ENCODE measurements around the gene HAO2.

Gene HAO2

GRCh38 chr1:119430486-119430885 lies 61.9 kb downstream of the HAO2 start:
- no peak overlapping the region for H3K27ac ChIP-seq (ENCODE audit: low read depth, low read length, severe bottlenecking)
- no peaks in the 10 kb centered on the region for H3K4me1 ChIP-seq (ENCODE audit: control insufficient read depth, insufficient read depth, low read length, poor library complexity, severe bottlenecking)
- 100% methylated on average over 1 of the region's 2 CpGs; no CpG with 5 or more reads in 1 of the 2 experiments for WGBS, 2 experiments (ENCODE audit: insufficient coverage in 2 of 2)
- no peaks in the 10 kb centered on the region for H3K9me3 ChIP-seq (ENCODE audit: control insufficient read depth, low read length)
- no peaks in the 10 kb centered on the region for H3K36me3 ChIP-seq (ENCODE audit: control insufficient read depth, insufficient read depth, low read length)
- no peak overlapping the region for H3K4me3 ChIP-seq (ENCODE audit: extremely low read depth, insufficient read depth, low read length, poor library complexity, severe bottlenecking)

- Histone ChIP-seq H3K27ac (ENCODE audit: low read depth, low read length, severe bottlenecking) (no peak overlapping the region), H3K4me1 (ENCODE audit: control insufficient read depth, insufficient read depth, low read length, poor library complexity, severe bottlenecking) (no peaks in the 10 kb centered on the region), H3K4me3 (ENCODE audit: extremely low read depth, insufficient read depth, low read length, poor library complexity, severe bottlenecking) (no peak overlapping the region), H3K36me3 (ENCODE audit: control insufficient read depth, insufficient read depth, low read length) (no peaks in the 10 kb centered on the region), H3K9me3 (ENCODE audit: control insufficient read depth, low read length) (no peaks in the 10 kb centered on the region)
- 71 to 81% methylated on average over 2 to 3 of the region's 3 CpGs for WGBS, 2 experiments (ENCODE audit: insufficient coverage in 2 of 2)
Observed at GRCh38 chr1:119431836-119432235, 63.3 kb downstream of the HAO2 start.

GRCh38 chr1:119435052-119435451 lies 66.5 kb downstream of the HAO2 start:
- no peaks in the 10 kb centered on the region for H3K4me1 ChIP-seq (ENCODE audit: control insufficient read depth, insufficient read depth, low read length, poor library complexity, severe bottlenecking)
- no peak overlapping the region for H3K4me3 ChIP-seq (ENCODE audit: extremely low read depth, insufficient read depth, low read length, poor library complexity, severe bottlenecking)
- 100% methylated on average over 1 of the region's 3 CpGs; no CpG with 5 or more reads in 1 of the 2 experiments for WGBS, 2 experiments (ENCODE audit: insufficient coverage in 2 of 2)
- H3K27ac ChIP-seq (ENCODE audit: low read depth, low read length, severe bottlenecking): no peak overlapping the region
- H3K36me3 ChIP-seq (ENCODE audit: control insufficient read depth, insufficient read depth, low read length): no peaks in the 10 kb centered on the region
- H3K9me3 ChIP-seq (ENCODE audit: control insufficient read depth, low read length): no peaks in the 10 kb centered on the region

GRCh38 chr1:119438761-119439160 lies 70.2 kb downstream of the HAO2 start:
- no peaks in the 10 kb centered on the region for H3K9me3 ChIP-seq (ENCODE audit: control insufficient read depth, low read length)
- H3K36me3 ChIP-seq (ENCODE audit: control insufficient read depth, insufficient read depth, low read length): no peaks in the 10 kb centered on the region
- no peaks in the 10 kb centered on the region for H3K4me1 ChIP-seq (ENCODE audit: control insufficient read depth, insufficient read depth, low read length, poor library complexity, severe bottlenecking)
- no peak overlapping the region for H3K4me3 ChIP-seq (ENCODE audit: extremely low read depth, insufficient read depth, low read length, poor library complexity, severe bottlenecking)
- no peak overlapping the region for H3K27ac ChIP-seq (ENCODE audit: low read depth, low read length, severe bottlenecking)
- no CpG with 5 or more reads among the region's 2 CpGs for WGBS, 2 experiments (ENCODE audit: insufficient coverage in 2 of 2)

GRCh38 chr1:119440721-119441307 lies 72.2 kb downstream of the HAO2 start:
- Histone ChIP-seq H3K27ac (ENCODE audit: low read depth, low read length, severe bottlenecking) (no peak overlapping the region), H3K36me3 (ENCODE audit: control insufficient read depth, insufficient read depth, low read length) (no peaks in the 10 kb centered on the region), H3K4me3 (ENCODE audit: extremely low read depth, insufficient read depth, low read length, poor library complexity, severe bottlenecking) (no peak overlapping the region), H3K4me1 (ENCODE audit: control insufficient read depth, insufficient read depth, low read length, poor library complexity, severe bottlenecking) (no peaks in the 10 kb centered on the region), H3K9me3 (ENCODE audit: control insufficient read depth, low read length) (no peaks in the 10 kb centered on the region)
- 83 to 90% methylated on average over 4 to 6 of the region's 8 CpGs for WGBS, 2 experiments (ENCODE audit: insufficient coverage in 2 of 2)

GRCh38 chr1:119442756-119443155 lies 74.2 kb downstream of the HAO2 start:
- Histone ChIP-seq H3K4me3 (ENCODE audit: extremely low read depth, insufficient read depth, low read length, poor library complexity, severe bottlenecking) (no peak overlapping the region), H3K4me1 (ENCODE audit: control insufficient read depth, insufficient read depth, low read length, poor library complexity, severe bottlenecking) (no peaks in the 10 kb centered on the region), H3K27ac (ENCODE audit: low read depth, low read length, severe bottlenecking) (no peak overlapping the region), H3K36me3 (ENCODE audit: control insufficient read depth, insufficient read depth, low read length) (no peaks in the 10 kb centered on the region), H3K9me3 (ENCODE audit: control insufficient read depth, low read length) (no peaks in the 10 kb centered on the region)
- WGBS, 2 experiments (ENCODE audit: insufficient coverage in 2 of 2): 88 to 90% methylated on average over 6 of the region's 6 CpGs
